SK-N-SH (cell line): Measurements from ENCODE around the gene TTC7B. TPM values are rescaled to one million over a fixed set of nuclear protein-coding genes. Genes with fewer than 3 reads are reported as not detected.

Experiments used
- CTCF ChIA-PET: fragments of 300-600, 350-600 bp; formaldehyde crosslinking; extraction: SDS; loops from one replicate; lab custom pipeline; 2021; lab: Yijun Ruan, JAX
- POLR2A ChIA-PET: fragments of 350-600 bp; sonication (Branson Sonifier 250); formaldehyde crosslinking; extraction: SDS; loops from one replicate; lab custom pipeline; 2020; ENCODE audit warnings: antibody characterized with exemption, inconsistent platforms; lab: Yijun Ruan, JAX
- DNase-seq: peaks from one replicate; pipeline ENCODE4 v3.0.0; 2012
- H2AFZ ChIP-seq: fragments of 200-600 bp; sonication (generic); 2 replicates; pipeline ENCODE4 v1.8.1; 2016; ENCODE audit warnings: antibody characterized with exemption, mild to moderate bottlenecking, low read depth
- H3F3A ChIP-seq: fragments of 200-600 bp; sonication (generic); replicated peaks from 2 replicates; pipeline ENCODE3; 2016; ENCODE audit warnings: antibody characterized with exemption, mild to moderate bottlenecking; ENCODE audit not compliant: insufficient read depth
- H3K27ac ChIP-seq, 2 experiments: fragments of 200-500 bp in 1 of 2; fragments of 200-600 bp in 1 of 2; sonication (Bioruptor generic) in 1 of 2; sonication (generic), shearing (Covaris generic) in 1 of 2; 2 replicates each; pipeline versions ENCODE4 v1.5.1 to v1.6.1; 2014 to 2016; ENCODE audit warnings: low read depth in 2 of 2, inconsistent platforms in 1 of 2, low read length in 1 of 2, mild to moderate bottlenecking in 1 of 2, mixed read lengths in 1 of 2
- H3K27me3 ChIP-seq: fragments of 200-600 bp; sonication (generic), shearing (Covaris generic); 2 replicates; pipeline ENCODE4 v1.6.1; 2016; ENCODE audit warnings: mixed run types; ENCODE audit not compliant: insufficient read depth
- H3K36me3 ChIP-seq, 2 experiments: fragments of 200-500 bp in 1 of 2; fragments of 200-600 bp in 1 of 2; sonication (Bioruptor generic) in 1 of 2; sonication (generic) in 1 of 2; replicated peaks in 1 of 2; 2 replicates each; pipeline versions ENCODE3 to v1.5.1; 2014 to 2016; ENCODE audit warnings: low read length in 1 of 2, mild to moderate bottlenecking in 1 of 2; ENCODE audit not compliant: insufficient read depth in 2 of 2, control insufficient read depth in 1 of 2
- H3K4me1 ChIP-seq, 2 experiments: fragments of 200-500 bp in 1 of 2; fragments of 200-600 bp in 1 of 2; sonication (Bioruptor generic) in 1 of 2; sonication (generic), shearing (Covaris generic) in 1 of 2; 2 replicates each; pipeline versions ENCODE4 v1.5.1 to v1.6.1; 2014 to 2016; ENCODE audit warnings: low read depth in 1 of 2, low read length in 1 of 2, mixed run types in 1 of 2; ENCODE audit not compliant: insufficient read depth in 2 of 2, control insufficient read depth in 1 of 2
- H3K4me2 ChIP-seq: fragments of 200-600 bp; sonication (generic), shearing (Covaris generic); 2 replicates; pipeline ENCODE4 v1.6.1; 2017; ENCODE audit warnings: mixed run types
- H3K4me3 ChIP-seq, 2 experiments: fragments of 200-500 bp in 1 of 2; fragments of 200-600 bp in 1 of 2; sonication (Bioruptor generic) in 1 of 2; sonication (generic), shearing (Covaris generic) in 1 of 2; 2 replicates each; pipeline versions ENCODE4 v1.5.1 to v1.8.1; 2014 to 2016; ENCODE audit warnings: low read depth in 2 of 2, inconsistent platforms in 1 of 2, low read length in 1 of 2, mild to moderate bottlenecking in 1 of 2, mixed read lengths in 1 of 2, moderate library complexity in 1 of 2
- H3K79me2 ChIP-seq: fragments of 200-600 bp; sonication (generic); 2 replicates; pipeline ENCODE4 v1.8.1; 2017; ENCODE audit warnings: mild to moderate bottlenecking; ENCODE audit not compliant: insufficient read depth
- H3K9ac ChIP-seq: fragments of 200-600 bp; sonication (generic); 2 replicates; pipeline ENCODE4 v1.6.1; 2017; ENCODE audit warnings: mixed run types
- H3K9me2 ChIP-seq: fragments of 200-600 bp; sonication (generic); 2 replicates; pipeline ENCODE4 v1.6.1; 2017; ENCODE audit warnings: mixed run types
- H3K9me3 ChIP-seq: fragments of 200-600 bp; sonication (generic); 2 replicates; pipeline ENCODE4 v1.6.1; 2017; ENCODE audit warnings: mixed run types, mild to moderate bottlenecking, moderate library complexity
- H4K20me1 ChIP-seq: fragments of 200-600 bp; sonication (generic); 2 replicates; pipeline ENCODE4 v1.6.1; 2017; ENCODE audit warnings: mild to moderate bottlenecking, mixed run types; ENCODE audit not compliant: insufficient read depth
- ELF1 ChIP-seq: IDR thresholded peaks from 2 replicates; pipeline ENCODE4 v1.4.0; 2012
- EP300 ChIP-seq, 2 experiments: IDR thresholded peaks; 2 replicates each; pipeline versions ENCODE4 v1.4.0 to v1.6.1; 2012; ENCODE audit warnings: borderline replicate concordance in 1 of 2, low read depth in 1 of 2, low read length in 1 of 2
- EZH2phosphoT487 ChIP-seq: fragments of 200-600 bp; sonication (generic); IDR thresholded peaks from 2 replicates; pipeline ENCODE4 v1.6.1; 2017; ENCODE audit warnings: low read depth, mixed run types, mild to moderate bottlenecking, antibody characterized with exemption, moderate library complexity, borderline replicate concordance
- FOXJ3 ChIP-seq: sonication (generic); formaldehyde crosslinking; IDR thresholded peaks from 2 replicates; pipeline ENCODE4 v1.5.1; 2020; ENCODE audit warnings: mild to moderate bottlenecking, missing genetic modification reagents
- FOXM1 ChIP-seq: IDR thresholded peaks from 2 replicates; pipeline ENCODE4 v1.4.0; 2012; ENCODE audit warnings: low read depth, mild to moderate bottlenecking
- GABPA ChIP-seq: IDR thresholded peaks from 2 replicates; pipeline ENCODE4 v1.4.0; 2012; ENCODE audit warnings: low read depth, mild to moderate bottlenecking
- IRF3 ChIP-seq: fragments of 150-350 bp; IDR thresholded peaks from 2 replicates; pipeline ENCODE4 v1.6.1; 2016; ENCODE audit warnings: mild to moderate bottlenecking, low read depth, low read length
- MAX ChIP-seq: IDR thresholded peaks from 2 replicates; pipeline ENCODE4 v1.4.0; 2012; ENCODE audit warnings: low read depth
- MEF2A ChIP-seq: IDR thresholded peaks from 2 replicates; pipeline ENCODE4 v1.4.0; 2012; ENCODE audit warnings: low read depth, borderline replicate concordance
- MXI1 ChIP-seq: IDR thresholded peaks from 2 replicates; pipeline ENCODE4 v1.6.1; 2012; ENCODE audit warnings: mild to moderate bottlenecking, low read depth, low read length, improper control_type of control experiment
- NFIC ChIP-seq: IDR thresholded peaks from 2 replicates; pipeline ENCODE4 v1.4.0; 2012; ENCODE audit warnings: borderline replicate concordance
- NRF1 ChIP-seq: IDR thresholded peaks from 2 replicates; pipeline ENCODE4 v1.6.1; 2012; ENCODE audit warnings: low read depth, mild to moderate bottlenecking, low read length
- POLR2AphosphoS5 ChIP-seq: IDR thresholded peaks from 2 replicates; pipeline ENCODE4 v1.6.1; 2012; ENCODE audit warnings: low read depth, low read length
- RCOR1 ChIP-seq: fragments of 150-350 bp; IDR thresholded peaks from 2 replicates; pipeline ENCODE4 v1.6.1; 2017; ENCODE audit warnings: antibody characterized with exemption, low read length
- REST ChIP-seq: IDR thresholded peaks from 2 replicates; pipeline ENCODE4 v1.6.1; 2012; ENCODE audit warnings: mild to moderate bottlenecking, low read depth, low read length, moderate library complexity
- RXRA ChIP-seq: IDR thresholded peaks from 2 replicates; pipeline ENCODE4 v1.4.0; 2012; ENCODE audit warnings: low read depth, mild to moderate bottlenecking, borderline replicate concordance
- SIN3A ChIP-seq: IDR thresholded peaks from 2 replicates; pipeline ENCODE4 v1.6.1; 2012; ENCODE audit warnings: low read depth, mild to moderate bottlenecking, low read length, moderate library complexity, borderline replicate concordance
- SMC3 ChIP-seq: IDR thresholded peaks from 2 replicates; pipeline ENCODE4 v1.6.1; 2012; ENCODE audit warnings: low read depth, low read length, improper control_type of control experiment
- TCF12 ChIP-seq: IDR thresholded peaks from 2 replicates; pipeline ENCODE4 v1.4.0; 2012
- TEAD4 ChIP-seq: IDR thresholded peaks from 2 replicates; pipeline ENCODE4 v1.4.0; 2012; ENCODE audit warnings: mild to moderate bottlenecking, borderline replicate concordance; ENCODE audit not compliant: insufficient read depth
- WGBS: methylation state at CpG from one replicate; pipeline ENCODE4 v1.1.6; 2017; ENCODE audit warnings: low lambda C conversion rate; 5-methylcytosine and 5-hydroxymethylcytosine counted together
- polyA plus RNA-seq, 3 experiments: library from polyadenylated mRNA; depleted of rRNA; stranded (reverse); fragments of >200 nt; gene quantifications; 2 replicates each; pipeline ENCODE4 v1.2.3, GENCODE V29; 2012

TTC7B gene
- polyA plus RNA-seq, 1 of the 3 experiments (the other 2 are of a cell fraction) = 43.1 TPM

DNA sequence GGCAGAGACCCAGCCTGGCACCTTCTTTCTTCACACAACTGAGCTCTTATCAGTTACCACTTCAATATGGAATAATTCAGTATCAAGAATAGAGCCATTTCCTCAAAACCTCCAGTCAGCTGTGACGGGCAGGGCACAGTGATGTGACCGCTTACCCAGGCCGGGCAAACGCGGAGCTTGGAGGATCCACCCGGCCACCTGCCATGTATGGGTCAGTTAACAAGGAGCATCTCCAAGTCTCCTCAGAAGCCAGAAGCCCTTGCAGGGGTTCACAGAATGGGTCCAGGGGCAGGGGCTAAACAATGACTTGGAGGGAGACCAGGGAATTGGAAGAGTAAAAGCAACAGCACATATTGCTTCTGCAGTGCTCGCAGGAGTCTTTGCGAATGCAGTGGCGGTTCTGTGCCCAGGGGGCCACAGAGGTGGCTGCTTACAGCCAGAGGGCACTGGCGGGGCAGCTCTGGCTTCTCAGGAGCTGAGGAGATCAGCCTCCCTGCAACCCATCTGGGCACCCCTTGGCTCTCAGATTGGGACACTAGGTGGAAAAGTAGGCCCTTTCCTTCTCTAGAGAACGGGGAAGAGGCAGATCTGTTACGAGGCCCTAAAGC is 257.1 kb downstream of the TTC7B start:
- CTCF ChIA-PET = interaction anchor here (1.2 kb wide), 1 partner anchor 138 kb away, joined by 4 read pairs; no protein-coding TSS in a partner anchor

GRCh38 chr14:90558041-90558982 is 257.9 kb downstream of the TTC7B start:
- WGBS = 89% methylated on average over 22 of the region's 30 CpGs
- H3K4me2 ChIP-seq = no peak overlapping the region
- H2AFZ ChIP-seq = no peak overlapping the region
- no peak overlapping the region for H3K9ac ChIP-seq
- no peaks in the 10 kb centered on the region for H3K9me2 ChIP-seq
- H4K20me1 ChIP-seq = 0 out of 2 replicates have a peak, but pooled peaks cover 2% of the 10 kb centered on the region
- H3K27ac ChIP-seq = no peak overlapping the region; a peak in 1 of 4 replicates
- DNase-seq = no peak
- peaks cover 0 to 31% of the 10 kb centered on the region in 2 experiments; a peak in 1 of 4 replicates for H3K4me1 ChIP-seq
- H3F3A ChIP-seq = no peaks in the 10 kb centered on the region
- no peak overlapping the region for H3K4me3 ChIP-seq
- ChIA-PET CTCF (no interaction called here), POLR2A (no interaction called here)
- H3K27me3 ChIP-seq = no peaks in the 10 kb centered on the region
- H3K79me2 ChIP-seq = no peaks in the 10 kb centered on the region
- H3K36me3 ChIP-seq = peaks cover 0 to 4% of the 10 kb centered on the region in 2 experiments
- no peaks in the 10 kb centered on the region for H3K9me3 ChIP-seq
- no peak for TF ChIP-seq NRF1
- no peak for TF ChIP-seq MAX
- TF ChIP-seq MXI1 = no peak
- no peak for TF ChIP-seq REST
- TF ChIP-seq EP300 (IDR thresholded peaks at IDR 0.05; ENCODE audit: borderline replicate concordance in 1 of 2, low read depth in 1 of 2, low read length in 1 of 2) = no peak
- no peak for TF ChIP-seq MEF2A
- no peak for TF ChIP-seq POLR2AphosphoS5
- no peak for TF ChIP-seq TEAD4
- no peak for TF ChIP-seq IRF3
- TF ChIP-seq SMC3 = no peak
- TF ChIP-seq RXRA = no peak
- TF ChIP-seq NFIC = no peak

More for the DNA sequence above, 257.1 kb downstream of the TTC7B start:
- no peaks in the 10 kb centered on the region for H3K9me2 ChIP-seq
- no peak overlapping the region for H2AFZ ChIP-seq
- TF ChIP-seq EZH2phosphoT487 (no peak), FOXJ3 (no peak), TCF12 (no peak), SIN3A (no peak), POLR2AphosphoS5 (no peak), ELF1 (no peak), RCOR1 (no peak), SMC3 (no peak), RXRA (no peak), GABPA (no peak), IRF3 (no peak), FOXM1 (no peak), NFIC (no peak)
- TF ChIP-seq, all 33 proteins: peak for 0
- H3K9ac ChIP-seq = no peak overlapping the region
- 0 out of 2 replicates have a peak, but pooled peaks cover 2% of the 10 kb centered on the region for H4K20me1 ChIP-seq
- H3K4me2 ChIP-seq = no peak overlapping the region
- H3K36me3 ChIP-seq = peaks cover 0 to 4% of the 10 kb centered on the region in 2 experiments
- no peak overlapping the region for H3K4me3 ChIP-seq
- no peaks in the 10 kb centered on the region for H3K27me3 ChIP-seq
- H3K27ac ChIP-seq = no peak overlapping the region
- H3K9me3 ChIP-seq = no peaks in the 10 kb centered on the region
- H3K79me2 ChIP-seq = no peaks in the 10 kb centered on the region
- POLR2A ChIA-PET = no interaction called here
- H3F3A ChIP-seq = no peaks in the 10 kb centered on the region
- peaks cover 0 to 23% of the 10 kb centered on the region in 2 experiments; a peak in 1 of 4 replicates for H3K4me1 ChIP-seq
- WGBS = 100% methylated on average over 10 of the region's 12 CpGs
- DNase-seq = no peak
